ENCODE data around the gene SMIM35.
"Not testable (repeated sequence)": the region's sequence is repeated elsewhere in the genome, so short reads cannot be mapped to it uniquely, and the experiment has no call there.

The SMIM35 gene

DNA sequence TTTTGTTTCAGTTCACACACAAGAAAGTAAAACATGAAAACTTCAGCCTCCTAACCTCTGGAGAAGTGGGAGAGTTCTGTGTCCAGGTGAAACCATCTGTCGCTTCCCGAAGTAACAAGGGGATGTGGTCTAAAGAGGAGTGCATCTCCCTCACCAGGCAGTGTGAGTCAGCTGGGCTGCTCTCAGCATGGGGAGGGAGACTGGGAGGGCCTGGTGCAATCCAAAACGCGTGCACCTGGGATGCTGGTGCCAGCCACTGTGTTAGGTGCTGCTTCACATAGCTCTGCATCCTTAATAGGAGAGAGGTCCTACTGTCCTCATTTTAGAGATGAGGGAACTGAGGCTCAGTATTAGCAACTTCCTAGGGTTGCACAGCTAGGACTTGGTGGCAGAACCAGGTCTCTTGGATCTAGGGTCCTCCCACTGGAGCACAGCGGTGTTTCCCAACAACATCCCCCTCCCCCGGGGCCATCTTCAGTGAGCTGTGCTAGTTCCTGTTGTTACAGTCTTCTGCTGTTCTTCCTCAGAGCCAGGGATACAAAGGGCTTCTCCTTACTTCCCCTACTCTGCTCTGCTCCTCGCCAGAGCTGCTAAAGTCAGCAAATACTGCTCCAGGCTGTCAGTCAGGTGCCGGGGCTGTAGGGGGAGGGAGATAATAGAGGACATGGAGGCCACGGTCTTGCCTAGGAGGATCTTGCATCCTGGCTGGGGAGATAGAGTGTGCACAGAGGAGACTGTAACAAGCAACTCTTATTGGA lies 92.6 kb downstream of the SMIM35 start:
- no peak for FAIRE-seq

DNA sequence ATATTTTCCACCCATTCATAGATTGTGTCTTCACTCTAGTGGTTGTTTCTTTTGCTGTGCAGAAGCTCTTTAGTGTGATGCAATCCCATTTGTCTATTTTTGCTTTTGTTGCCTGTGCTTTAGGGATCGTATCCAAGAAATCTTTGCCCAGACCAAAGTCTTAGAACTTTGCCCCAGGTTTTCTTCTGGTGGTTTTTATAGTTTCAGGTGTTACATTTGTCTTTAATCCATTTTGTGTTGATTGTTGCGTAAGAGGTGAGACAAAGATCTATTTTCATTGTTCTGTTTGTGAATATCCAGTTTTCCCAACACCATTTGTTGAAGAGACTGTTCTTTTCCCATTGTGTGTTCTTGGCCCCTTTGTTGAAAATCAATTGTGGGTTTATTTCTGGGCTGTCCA lies 94.1 kb downstream of the SMIM35 start:
- DNase-seq (ENCODE audit: extremely low spot score, insufficient read length, low read depth) (no peak), FAIRE-seq (no peak)

More for the DNA sequence above, 92.6 kb downstream of the SMIM35 start:
- no peak for DNase-seq (ENCODE audit: extremely low spot score, insufficient read length, low read depth)

DNA sequence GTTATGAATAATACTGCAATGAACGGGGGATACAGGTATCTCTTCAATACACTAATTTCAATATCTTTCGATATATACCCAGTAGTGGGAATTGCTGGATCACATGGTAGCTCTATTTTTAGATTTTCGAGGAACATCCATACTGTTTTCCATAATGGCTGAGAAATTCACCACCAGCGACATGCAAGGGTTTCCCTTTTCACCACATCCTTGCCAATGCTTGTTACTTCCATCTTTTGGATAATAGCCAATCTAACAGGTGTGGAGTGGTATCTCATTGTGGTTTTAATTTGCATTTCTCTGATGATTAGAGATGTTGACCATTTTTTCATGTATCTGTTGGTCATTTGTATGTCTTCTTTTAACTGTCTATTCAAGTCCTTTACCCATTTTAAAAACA lies 94.6 kb downstream of the SMIM35 start:
- DNase-seq (ENCODE audit: extremely low spot score, insufficient read length, low read depth) (no peak), FAIRE-seq (peak; percentile 74)

GRCh38 chr11:117989351-117990102 lies 97.2 kb downstream of the SMIM35 start:
- no peak for FAIRE-seq
- no peak for DNase-seq (ENCODE audit: extremely low spot score, insufficient read length, low read depth)

DNA sequence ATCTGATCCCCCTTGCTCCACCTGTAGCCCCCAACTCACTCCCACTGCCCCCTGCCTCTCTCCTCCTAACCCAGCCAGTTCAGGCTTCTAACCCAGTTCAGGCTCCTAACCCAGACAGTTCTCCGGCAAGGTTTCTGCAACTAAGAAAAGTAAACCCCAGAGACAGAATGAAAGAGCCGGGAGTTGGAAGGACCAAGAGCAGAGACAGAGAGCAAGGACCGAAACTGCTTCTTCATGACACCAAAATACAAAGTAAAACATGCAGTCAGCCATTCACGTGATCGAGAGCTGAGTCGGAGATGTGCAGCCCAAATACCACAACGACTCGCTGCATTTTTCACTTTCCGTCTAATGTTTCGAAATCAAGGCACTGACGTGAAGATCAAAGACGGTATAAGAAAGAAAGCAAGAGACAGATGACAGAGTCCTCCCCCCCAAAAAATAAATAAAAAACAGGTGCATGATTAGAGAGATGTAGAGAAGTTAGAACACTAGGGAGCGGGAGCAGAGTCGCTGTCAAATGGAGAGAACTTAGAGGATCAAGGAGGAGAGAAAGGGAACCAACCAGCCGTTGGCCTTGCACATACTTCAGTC lies 99.7 kb downstream of the SMIM35 start:
- peak; percentile 98 for FAIRE-seq
- DNase-seq (ENCODE audit: extremely low spot score, insufficient read length, low read depth) = peak; percentile 54

- DNase-seq (ENCODE audit: extremely low spot score, insufficient read length, low read depth) (peak; percentile 90), FAIRE-seq (peak; percentile 84)
Measured at GRCh38 chr11:117985953-117986887, 100.5 kb downstream of the SMIM35 start, which contains the start of gene IL10RA. Gene IL10RA, plus strand, starts transcription at chr11:117986394. Its CDS starts 74 bp downstream, at chr11:117986468.

DNA sequence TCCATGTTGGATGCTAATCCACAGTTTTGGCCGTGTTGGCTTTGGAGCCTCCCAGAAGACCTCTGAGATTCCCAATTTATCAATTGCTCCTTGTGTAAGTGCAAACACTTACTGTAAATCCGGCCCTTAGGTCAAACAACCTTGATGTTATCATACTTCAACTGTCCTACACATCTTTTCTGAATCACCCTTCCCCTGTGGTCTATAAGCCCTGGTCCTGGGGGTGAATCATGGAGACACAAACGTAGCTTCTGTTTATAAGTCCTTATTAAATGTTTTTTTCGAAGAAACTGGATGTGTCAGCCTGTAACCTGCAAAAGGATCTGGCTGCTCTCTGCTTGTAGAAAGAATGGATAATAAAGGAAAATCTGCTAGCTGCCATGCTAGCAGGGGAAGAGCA lies 102.3 kb downstream of the SMIM35 start:
- DNase-seq (ENCODE audit: extremely low spot score, insufficient read length, low read depth) = no peak
- FAIRE-seq = no peak

GRCh38 chr11:117983163-117983475 lies 103.6 kb downstream of the SMIM35 start:
- no peak for DNase-seq (ENCODE audit: extremely low spot score, insufficient read length, low read depth)
- no peak for FAIRE-seq

DNA sequence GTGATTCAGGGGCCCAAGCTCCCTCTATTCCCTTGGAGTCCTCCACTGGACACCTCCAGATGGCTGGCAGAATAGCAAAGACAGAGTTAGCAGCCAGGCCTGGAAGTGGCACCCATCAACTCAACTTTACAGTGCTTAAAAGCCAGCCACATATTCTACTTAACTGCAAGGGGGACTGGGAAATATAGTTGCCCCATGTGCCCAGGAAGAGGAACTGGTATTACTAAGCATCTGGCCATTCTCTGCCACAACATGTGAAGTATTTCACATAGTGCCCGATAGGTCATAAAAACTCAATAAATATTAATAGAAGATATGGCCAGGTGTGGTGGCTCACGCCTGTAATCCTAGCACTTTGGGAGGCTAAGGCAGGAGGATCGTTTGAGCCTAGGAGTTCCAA lies 106.0 kb downstream of the SMIM35 start:
- no peak for DNase-seq (ENCODE audit: extremely low spot score, insufficient read length, low read depth)
- no peak for FAIRE-seq

GRCh38 chr11:117980280-117980679 lies 106.5 kb downstream of the SMIM35 start:
- FAIRE-seq (no peak), DNase-seq (ENCODE audit: extremely low spot score, insufficient read length, low read depth) (no peak)

DNA sequence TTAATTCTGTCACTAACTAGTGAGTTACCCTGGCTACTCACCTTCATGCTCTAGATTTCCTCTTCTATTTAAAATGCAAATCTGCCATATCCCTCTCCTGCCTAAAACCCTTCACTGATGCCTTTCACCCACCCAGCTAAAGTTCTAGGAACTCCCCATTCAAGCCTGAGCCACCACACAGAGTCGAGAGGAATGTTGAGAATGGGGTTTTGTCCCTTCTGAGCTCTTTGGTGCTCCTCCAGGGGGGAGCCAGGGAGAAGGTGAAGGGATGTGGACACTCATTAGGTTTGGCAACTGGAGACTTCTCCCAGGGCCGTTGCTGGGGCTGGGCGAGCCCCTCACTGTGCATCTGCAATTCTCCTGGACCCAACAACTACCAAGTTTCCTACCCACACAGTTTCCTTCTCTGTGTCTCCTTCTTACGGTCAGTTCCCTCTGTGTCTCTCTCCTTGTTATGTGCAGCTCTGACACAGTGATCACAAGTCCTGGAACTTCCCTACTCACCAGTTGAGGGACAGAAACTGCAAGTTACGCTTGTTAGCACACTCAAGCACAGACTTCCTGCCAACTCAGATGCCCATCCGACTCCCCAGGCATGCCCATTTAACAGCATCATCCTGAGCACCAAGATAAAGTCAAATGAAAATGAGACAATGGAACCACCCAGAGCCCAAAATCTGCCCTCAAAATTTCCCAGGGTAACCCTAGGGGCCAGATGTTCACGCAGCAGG lies 107.1 kb downstream of the SMIM35 start:
- FAIRE-seq (peak; percentile 71), DNase-seq (ENCODE audit: extremely low spot score, insufficient read length, low read depth) (no peak)

DNA sequence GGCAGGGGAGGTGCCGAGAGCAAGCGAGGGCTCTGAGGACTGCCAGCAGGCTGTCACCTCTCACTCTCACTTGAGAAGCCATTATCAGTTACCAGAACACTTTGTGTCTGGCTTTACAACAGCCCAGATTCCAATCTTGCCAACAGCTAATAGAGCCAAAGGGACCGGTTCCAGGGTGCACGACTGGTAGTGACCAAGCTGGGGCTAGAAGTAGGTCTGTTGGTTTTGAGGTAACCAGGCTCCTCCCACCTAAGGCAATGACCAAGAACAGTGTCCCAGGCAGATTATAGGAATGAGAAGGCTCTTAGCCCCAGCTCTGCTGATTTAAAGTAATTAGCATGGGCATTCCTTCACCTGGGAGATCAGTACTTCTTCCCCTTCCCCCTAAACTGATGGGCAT lies 107.8 kb downstream of the SMIM35 start:
- no peak for FAIRE-seq
- DNase-seq (ENCODE audit: extremely low spot score, insufficient read length, low read depth) = no peak

DNA sequence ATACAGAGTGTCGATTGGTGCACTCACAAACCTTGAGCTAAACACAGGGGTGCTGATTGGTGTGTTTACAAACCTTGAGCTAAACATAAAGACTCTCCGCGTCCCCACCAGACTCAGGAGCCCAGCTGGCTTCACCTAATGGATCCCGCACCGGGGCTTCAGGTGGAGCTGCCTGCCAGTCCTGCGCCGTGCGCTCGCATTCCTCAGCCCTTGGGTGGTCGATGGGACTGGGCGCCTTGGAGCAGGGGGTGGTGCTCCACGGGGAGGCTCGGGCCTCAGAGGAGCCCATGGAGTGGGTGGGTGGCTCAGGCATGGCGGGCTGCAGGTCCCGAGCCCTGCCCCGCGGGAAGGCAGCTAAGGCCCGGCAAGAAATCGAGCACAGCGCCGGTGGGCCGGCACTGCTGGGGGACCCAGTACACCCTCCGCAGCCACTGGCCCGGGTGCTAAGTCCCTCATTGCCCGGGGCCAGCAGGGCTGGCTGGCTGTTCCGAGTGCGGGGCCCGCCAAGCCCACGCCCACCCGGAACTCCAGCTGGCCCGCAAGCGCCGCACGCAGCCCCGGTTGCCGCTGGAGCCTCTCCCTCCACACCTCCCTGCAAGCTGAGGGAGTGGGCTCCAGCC lies 108.4 kb downstream of the SMIM35 start:
- DNase-seq (ENCODE audit: extremely low spot score, insufficient read length, low read depth); FAIRE-seq: not testable (repeated sequence)

GRCh38 chr11:117977612-117978264 lies 109.0 kb downstream of the SMIM35 start:
- not testable (repeated sequence) for DNase-seq (ENCODE audit: extremely low spot score, insufficient read length, low read depth); FAIRE-seq

DNA sequence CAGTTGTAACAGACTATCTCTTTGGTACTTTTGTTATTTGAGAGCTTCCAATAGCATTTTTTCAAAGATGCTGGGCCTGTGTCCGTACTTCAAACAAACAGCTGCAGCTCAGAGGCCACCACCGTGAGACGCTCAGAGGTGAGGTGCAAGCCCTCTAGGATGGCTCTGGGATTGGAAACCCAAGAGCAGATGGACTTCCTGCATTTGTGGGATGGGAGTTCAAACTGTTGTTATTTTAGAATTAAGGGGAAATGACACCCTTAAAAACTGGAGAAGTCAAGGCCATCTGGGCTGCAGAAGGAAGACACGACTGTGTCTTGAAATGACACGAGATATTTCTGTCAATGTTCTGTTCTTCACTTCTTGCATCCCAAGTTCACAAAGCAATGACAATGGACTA lies 109.7 kb downstream of the SMIM35 start:
- DNase-seq (ENCODE audit: extremely low spot score, insufficient read length, low read depth) (no peak), FAIRE-seq (no peak)

GRCh38 chr11:117976445-117976844 lies 110.3 kb downstream of the SMIM35 start:
- DNase-seq (ENCODE audit: extremely low spot score, insufficient read length, low read depth) = no peak
- FAIRE-seq = no peak

DNA sequence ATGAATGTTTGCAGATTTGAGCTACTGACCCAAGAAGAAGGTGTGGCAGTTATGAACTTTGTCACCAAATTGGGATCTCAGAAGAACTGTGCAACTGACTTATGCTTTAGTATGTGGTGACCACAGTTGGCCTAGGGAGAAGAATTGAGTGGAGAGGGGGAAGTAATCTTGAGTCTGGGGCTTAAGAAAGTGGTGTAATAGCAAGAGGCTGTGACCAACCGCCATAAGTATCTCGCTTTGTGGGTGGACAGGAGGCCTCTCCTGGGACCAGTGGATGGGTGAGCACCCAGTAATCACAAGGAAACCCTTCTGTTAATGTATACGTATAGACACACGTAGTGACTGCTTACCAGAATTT lies 113.3 kb downstream of the SMIM35 start:
- DNase-seq (ENCODE audit: extremely low spot score, insufficient read length, low read depth) (no peak), FAIRE-seq (no peak)

- FAIRE-seq = no peak
- DNase-seq (ENCODE audit: extremely low spot score, insufficient read length, low read depth) = no peak
Measured at GRCh38 chr11:117972629-117973502, 113.9 kb downstream of the SMIM35 start.

Data from GM18507 (cell line).